Measurements from ENCODE around the gene ABHD18. TPM values are rescaled to one million over a fixed set of nuclear protein-coding genes. Genes with fewer than 3 reads are reported as not detected.

The ABHD18 gene
- polyA plus RNA-seq, 2 of the 4 experiments (the other 2 are of a cell fraction) = 4.5 to 5.1 TPM

- TF ChIP-seq HES2 (IDR thresholded peaks at IDR 0.05) (no peak), MAFK (IDR thresholded peaks at IDR 0.05; ENCODE audit: partially characterized antibody) (no peak)
- TF ChIP-seq, protein P1, sequence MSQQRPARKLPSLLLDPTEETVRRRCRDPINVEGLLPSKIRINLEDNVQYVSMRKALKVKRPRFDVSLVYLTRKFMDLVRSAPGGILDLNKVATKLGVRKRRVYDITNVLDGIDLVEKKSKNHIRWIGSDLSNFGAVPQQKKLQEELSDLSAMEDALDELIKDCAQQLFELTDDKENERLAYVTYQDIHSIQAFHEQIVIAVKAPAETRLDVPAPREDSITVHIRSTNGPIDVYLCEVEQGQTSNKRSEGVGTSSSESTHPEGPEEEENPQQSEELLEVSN (IDR thresholded peaks at IDR 0.05; ENCODE audit: borderline replicate concordance, low read depth) = no peak
- TF ChIP-seq, protein P2, sequence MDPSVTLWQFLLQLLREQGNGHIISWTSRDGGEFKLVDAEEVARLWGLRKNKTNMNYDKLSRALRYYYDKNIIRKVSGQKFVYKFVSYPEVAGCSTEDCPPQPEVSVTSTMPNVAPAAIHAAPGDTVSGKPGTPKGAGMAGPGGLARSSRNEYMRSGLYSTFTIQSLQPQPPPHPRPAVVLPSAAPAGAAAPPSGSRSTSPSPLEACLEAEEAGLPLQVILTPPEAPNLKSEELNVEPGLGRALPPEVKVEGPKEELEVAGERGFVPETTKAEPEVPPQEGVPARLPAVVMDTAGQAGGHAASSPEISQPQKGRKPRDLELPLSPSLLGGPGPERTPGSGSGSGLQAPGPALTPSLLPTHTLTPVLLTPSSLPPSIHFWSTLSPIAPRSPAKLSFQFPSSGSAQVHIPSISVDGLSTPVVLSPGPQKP (IDR thresholded peaks at IDR 0.05; ENCODE audit: low read depth, low read length) = no peak
- TF ChIP-seq, protein P3, sequence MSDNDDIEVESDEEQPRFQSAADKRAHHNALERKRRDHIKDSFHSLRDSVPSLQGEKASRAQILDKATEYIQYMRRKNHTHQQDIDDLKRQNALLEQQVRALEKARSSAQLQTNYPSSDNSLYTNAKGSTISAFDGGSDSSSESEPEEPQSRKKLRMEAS (IDR thresholded peaks at IDR 0.05) = no peak
Observed at GRCh38 chr4:128060121-128060698, 95.0 kb downstream of the ABHD18 start (continued).

DNA sequence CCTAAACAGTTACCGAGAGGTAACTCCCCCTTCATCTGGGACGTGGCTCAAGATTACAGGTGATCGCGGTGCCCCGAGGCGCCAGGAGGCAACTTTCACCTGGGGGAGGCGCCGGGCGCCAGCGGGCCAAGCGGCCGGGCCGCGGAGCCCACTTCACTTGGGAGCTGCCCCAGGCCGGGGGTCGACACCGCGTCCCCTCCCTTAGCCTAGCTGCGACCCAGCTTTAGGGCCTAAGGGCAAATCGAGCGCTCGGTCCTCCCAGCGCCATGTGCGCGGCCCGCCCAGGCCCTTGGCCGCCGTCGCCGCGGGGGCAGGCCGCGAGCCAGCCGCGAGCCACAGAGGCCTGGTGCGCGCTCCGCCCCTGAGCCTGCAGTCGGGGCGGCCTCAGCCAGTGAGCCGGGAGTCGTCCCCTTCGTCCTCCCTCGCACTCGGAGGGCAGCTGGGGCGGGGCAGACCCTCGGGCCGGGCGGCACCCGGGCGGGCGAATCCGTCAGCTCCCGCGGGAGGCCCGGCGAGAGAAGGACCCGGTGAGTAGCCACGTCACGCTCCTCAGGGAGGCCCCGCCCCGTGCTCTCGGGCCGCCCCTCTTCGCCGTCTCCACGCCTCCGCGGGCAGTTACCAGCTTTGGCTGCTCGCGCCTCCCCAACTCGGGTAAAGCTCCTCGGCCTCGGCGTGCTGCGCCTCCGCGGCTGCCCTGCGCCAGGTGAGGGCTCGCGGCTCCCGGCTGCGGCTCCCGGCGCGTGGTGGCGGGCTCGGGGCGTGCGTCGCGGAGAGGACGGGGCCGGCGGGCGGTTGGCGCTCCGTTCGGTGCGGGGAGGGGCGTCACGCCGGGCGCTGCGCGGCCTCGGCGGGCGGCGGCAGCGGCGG is 95.7 kb downstream of the ABHD18 start, which contains the start of gene LARP1B:
Gene LARP1B, plus strand, starts transcription at position 614 of the 867 bp plus-strand sequence. CDS start 13,640 bp downstream, outside the sequence.
- peak within 1 kb of the TSS; percentile 99 for H3K27ac ChIP-seq
- no peak for FAIRE-seq
- CTCF ChIA-PET = interaction anchor here (0.6 to 1.0 kb wide), 5 partner anchors 12 to 130 kb away, joined by 3 read pairs; partner anchors contain the start of genes ABHD18 and MFSD8
- DNase-seq (ENCODE audit: low read depth in 1 of 2, low spot score in 1 of 2) = peak; percentile 83 to 94
- H3K9me3 ChIP-seq = no peaks in the 10 kb centered on the region
- peak; percentile 91 to 94 for ATAC-seq
- H3K4me1 ChIP-seq = 0 out of 3 replicates have a peak, but pooled peaks cover 8% of the 10 kb centered on the region
- H3K4me2 ChIP-seq = peak within 1 kb of the TSS; percentile 92
- POLR2A ChIA-PET = interaction anchor here (0.8 to 2.9 kb wide), 9 partner anchors 8 to 468 kb away, joined by 3 to 24 read pairs (median 4); partner anchors contain the start of genes ABHD18, MFSD8 and PLK4
- H3K4me3 ChIP-seq = peak within 1 kb of the TSS; percentile 75
- 0% methylated on average over 20 of the region's 112 CpGs for WGBS (ENCODE audit: missing lambda C conversion rate)
- TF ChIP-seq EHMT2 (IDR thresholded peaks at IDR 0.05; ENCODE audit: low read depth) (no peak), HOXB13 (CRISPR knock-in tag; IDR thresholded peaks at IDR 0.05; ENCODE audit: low read depth) (peak; percentile 47; the same call in 1 of the 2 replicates), ATOH8 (CRISPR knock-in tag; IDR thresholded peaks at IDR 0.05; ENCODE audit: low read depth) (0 out of 2 replicates have a peak, but pooled peaks have one; percentile 51), EHF (CRISPR knock-in tag; IDR thresholded peaks at IDR 0.05) (no peak), NR3C1 (IDR thresholded peaks at IDR 0.05) (no peak), SREBF2 (IDR thresholded peaks at IDR 0.05) (no peak), FOSL2 (IDR thresholded peaks at IDR 0.05) (no peak), FOSL2 (CRISPR knock-in tag; IDR thresholded peaks at IDR 0.05) (no peak), MYC (IDR thresholded peaks at IDR 0.05; ENCODE audit: borderline replicate concordance, low read length) (peak; percentile 93), HEYL (CRISPR knock-in tag; IDR thresholded peaks at IDR 0.05) (no peak), RAD21 (conservative IDR thresholded peaks at IDR 0.05 in 1 of 2, IDR thresholded peaks at IDR 0.05 in 1 of 2) (no peak), FOXS1 (CRISPR knock-in tag; IDR thresholded peaks at IDR 0.05) (no peak), SMC3 (IDR thresholded peaks at IDR 0.05) (no peak), ZNF302 (CRISPR knock-in tag; IDR thresholded peaks at IDR 0.05) (no peak), HDAC2 (IDR thresholded peaks at IDR 0.05) (no peak), CEBPB (IDR thresholded peaks at IDR 0.05) (no peak), HOXB5 (CRISPR knock-in tag; IDR thresholded peaks at IDR 0.05) (peak; percentile 61; the same call in 1 of the 2 replicates), BCL3 (IDR thresholded peaks at IDR 0.05) (0 out of 3 replicates have a peak, but pooled peaks have one; percentile 28), NFE2L2 (conservative IDR thresholded peaks at IDR 0.05; ENCODE audit: low read length) (no peak), PHF8 (IDR thresholded peaks at IDR 0.05; ENCODE audit: borderline replicate concordance, low read depth) (peak; percentile 92; the same call in 1 of the 2 replicates)
- TF ChIP-seq, protein P2 (IDR thresholded peaks at IDR 0.05; ENCODE audit: low read depth, low read length) = no peak
- TF ChIP-seq, protein P4, sequence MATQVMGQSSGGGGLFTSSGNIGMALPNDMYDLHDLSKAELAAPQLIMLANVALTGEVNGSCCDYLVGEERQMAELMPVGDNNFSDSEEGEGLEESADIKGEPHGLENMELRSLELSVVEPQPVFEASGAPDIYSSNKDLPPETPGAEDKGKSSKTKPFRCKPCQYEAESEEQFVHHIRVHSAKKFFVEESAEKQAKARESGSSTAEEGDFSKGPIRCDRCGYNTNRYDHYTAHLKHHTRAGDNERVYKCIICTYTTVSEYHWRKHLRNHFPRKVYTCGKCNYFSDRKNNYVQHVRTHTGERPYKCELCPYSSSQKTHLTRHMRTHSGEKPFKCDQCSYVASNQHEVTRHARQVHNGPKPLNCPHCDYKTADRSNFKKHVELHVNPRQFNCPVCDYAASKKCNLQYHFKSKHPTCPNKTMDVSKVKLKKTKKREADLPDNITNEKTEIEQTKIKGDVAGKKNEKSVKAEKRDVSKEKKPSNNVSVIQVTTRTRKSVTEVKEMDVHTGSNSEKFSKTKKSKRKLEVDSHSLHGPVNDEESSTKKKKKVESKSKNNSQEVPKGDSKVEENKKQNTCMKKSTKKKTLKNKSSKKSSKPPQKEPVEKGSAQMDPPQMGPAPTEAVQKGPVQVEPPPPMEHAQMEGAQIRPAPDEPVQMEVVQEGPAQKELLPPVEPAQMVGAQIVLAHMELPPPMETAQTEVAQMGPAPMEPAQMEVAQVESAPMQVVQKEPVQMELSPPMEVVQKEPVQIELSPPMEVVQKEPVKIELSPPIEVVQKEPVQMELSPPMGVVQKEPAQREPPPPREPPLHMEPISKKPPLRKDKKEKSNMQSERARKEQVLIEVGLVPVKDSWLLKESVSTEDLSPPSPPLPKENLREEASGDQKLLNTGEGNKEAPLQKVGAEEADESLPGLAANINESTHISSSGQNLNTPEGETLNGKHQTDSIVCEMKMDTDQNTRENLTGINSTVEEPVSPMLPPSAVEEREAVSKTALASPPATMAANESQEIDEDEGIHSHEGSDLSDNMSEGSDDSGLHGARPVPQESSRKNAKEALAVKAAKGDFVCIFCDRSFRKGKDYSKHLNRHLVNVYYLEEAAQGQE (IDR thresholded peaks at IDR 0.05) = peak; percentile 78
